ENCODE data around the gene ZNF670. TPM values are rescaled to one million over a fixed set of nuclear protein-coding genes. Genes with fewer than 3 reads are reported as not detected.

ZNF670 gene
- total and polyA plus RNA-seq, 9 of the 15 experiments (the other 6 are each of a cell fraction or from before 2014, with no cell fraction given): 7.1 to 23.4 (median 11.8) TPM

GRCh38 chr1:247110627-247111258 is 32.1 kb upstream of the ZNF670 start (continued):
- TF ChIP-seq ZNF407 (IDR thresholded peaks at IDR 0.05; ENCODE audit: low read depth) (no peak), FOXJ2 (tag; IDR thresholded peaks at IDR 0.05) (no peak), ARHGAP35 (IDR thresholded peaks at IDR 0.05; ENCODE audit: partially characterized antibody) (no peak), SP1 (CRISPR knock-in tag; IDR thresholded peaks at IDR 0.05) (peak; percentile 51), ZNF224 (CRISPR knock-in tag; IDR thresholded peaks at IDR 0.05) (no peak), FOXA1 (IDR thresholded peaks at IDR 0.05; ENCODE audit: borderline replicate concordance) (no peak), NCOA4 (IDR thresholded peaks at IDR 0.05; ENCODE audit: partially characterized antibody) (no peak), BDP1 (IDR thresholded peaks at IDR 0.05; ENCODE audit: insufficient read depth, insufficient read length) (no peak), ZKSCAN8 (CRISPR knock-in tag; IDR thresholded peaks at IDR 0.05) (no peak), OTX1 (CRISPR knock-in tag; IDR thresholded peaks at IDR 0.05) (no peak), SMARCA4 (IDR thresholded peaks at IDR 0.05) (peak; percentile 96), ZBTB1 (CRISPR knock-in tag; IDR thresholded peaks at IDR 0.05; ENCODE audit: borderline replicate concordance, low read depth) (peak; percentile 8; the same call in 1 of the 2 replicates), NCOR1 (IDR thresholded peaks at IDR 0.05) (peak; percentile 88), GATAD2B (IDR thresholded peaks at IDR 0.05; ENCODE audit: borderline replicate concordance) (peak; percentile 72), ZNF41 (CRISPR knock-in tag; conservative IDR thresholded peaks at IDR 0.05) (no peak), CREB1 (IDR thresholded peaks at IDR 0.05) (peak; percentile 66), CREB1 (CRISPR knock-in tag; IDR thresholded peaks at IDR 0.05) (no peak), TAF7 (tag; IDR thresholded peaks at IDR 0.05) (no peak), ZMIZ1 (IDR thresholded peaks at IDR 0.05; ENCODE audit: low read depth in 2 of 2, low read length in 2 of 2) (peak in 1 of 2 experiments; percentile 49; a peak in 1 of 4 replicates)

Data from K562 (cell line).